Astrocyte (in vitro differentiated cells and primary cell): ENCODE data around the gene UCK1.

ENCODE experiments used
- CTCF ChIP-seq: IDR thresholded peaks from 2 replicates; pipeline ENCODE4 v1.5.1; 2011; ENCODE audit warnings: low read depth, mild to moderate bottlenecking, inconsistent platforms, low read length, moderate library complexity; ENCODE audit not compliant: insufficient read depth
- EZH2 ChIP-seq: IDR thresholded peaks from 2 replicates; pipeline ENCODE4 v1.6.1; 2012; ENCODE audit warnings: mild to moderate bottlenecking, low read length, inconsistent platforms; ENCODE audit not compliant: insufficient read depth

- TF ChIP-seq CTCF: no peak
- TF ChIP-seq EZH2: no peak
Measured at GRCh38 chr9:131511880-131512279, 19.2 kb downstream of the UCK1 start.
